ENCODE data around the gene AQP5. TPM values are rescaled to one million over a fixed set of nuclear protein-coding genes. Genes with fewer than 3 reads are reported as not detected.

AQP5 gene
- total RNA-seq, 2 experiments from 2014 or later, result not detected

DNA sequence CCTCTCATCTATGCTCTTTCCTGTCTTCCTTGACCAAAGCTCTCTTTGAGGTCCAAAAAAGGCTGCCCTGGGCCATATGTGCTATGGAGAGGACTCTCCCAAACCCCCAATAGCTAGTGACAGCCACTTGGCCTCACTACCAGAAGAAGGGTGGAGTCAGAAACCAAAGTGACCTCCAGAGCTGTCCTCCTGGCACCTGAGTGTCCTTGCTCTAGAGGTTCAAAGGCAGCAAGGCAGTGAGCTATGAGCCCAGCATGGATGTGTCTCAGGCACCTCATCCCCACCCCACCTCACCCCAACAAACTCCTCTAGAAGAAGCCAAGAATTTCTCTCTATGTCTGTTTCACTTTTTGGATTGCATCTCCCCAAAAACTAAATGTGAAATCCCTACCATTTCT, 4.1 kb upstream of the AQP5 start:
- ChIA-PET CTCF (interaction anchor here (2.7 kb wide), 1 partner anchor 9 kb away, joined by 8 read pairs; no protein-coding TSS in a partner anchor), POLR2A (no interaction called here)

DNA sequence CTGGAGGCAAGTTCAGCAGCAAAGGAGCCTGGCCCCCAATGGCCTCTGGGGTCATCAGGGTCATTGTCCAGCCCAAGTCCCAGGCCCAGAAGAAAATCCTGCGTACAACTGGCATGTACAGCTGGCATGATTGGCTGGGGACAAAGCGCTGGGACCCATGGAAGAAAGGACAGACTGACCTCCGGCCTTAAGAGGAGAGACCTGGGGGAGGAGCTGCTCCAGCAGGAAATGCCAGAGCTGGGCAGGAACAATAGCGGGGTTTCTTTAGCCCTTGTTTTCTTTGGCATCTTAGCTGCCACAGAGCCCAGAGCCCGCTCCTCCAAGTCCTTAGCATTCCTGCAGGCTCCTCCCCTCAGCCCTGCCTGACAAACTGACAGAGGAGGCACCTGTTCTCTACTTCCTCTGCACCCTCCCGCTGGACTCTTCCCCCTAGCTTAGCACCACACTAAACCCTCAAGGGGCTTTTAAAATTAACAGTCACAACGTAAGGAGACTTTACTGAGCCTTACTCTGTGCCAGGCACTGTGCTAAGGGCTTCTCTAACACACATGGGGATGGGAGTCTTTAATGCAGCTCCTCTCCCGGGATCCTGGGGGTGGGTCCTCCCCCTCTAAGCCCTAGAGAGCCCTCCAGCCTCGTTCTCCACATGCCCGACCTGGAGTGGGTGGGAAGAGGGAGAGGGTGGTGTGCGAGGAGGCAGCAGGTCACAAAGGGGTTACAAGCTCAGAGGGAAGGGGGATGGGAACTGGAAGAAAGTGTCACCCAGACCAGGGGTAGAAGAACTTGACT, 1.8 kb upstream of the AQP5 start:
- POLR2A ChIA-PET, result no interaction called here

DNA sequence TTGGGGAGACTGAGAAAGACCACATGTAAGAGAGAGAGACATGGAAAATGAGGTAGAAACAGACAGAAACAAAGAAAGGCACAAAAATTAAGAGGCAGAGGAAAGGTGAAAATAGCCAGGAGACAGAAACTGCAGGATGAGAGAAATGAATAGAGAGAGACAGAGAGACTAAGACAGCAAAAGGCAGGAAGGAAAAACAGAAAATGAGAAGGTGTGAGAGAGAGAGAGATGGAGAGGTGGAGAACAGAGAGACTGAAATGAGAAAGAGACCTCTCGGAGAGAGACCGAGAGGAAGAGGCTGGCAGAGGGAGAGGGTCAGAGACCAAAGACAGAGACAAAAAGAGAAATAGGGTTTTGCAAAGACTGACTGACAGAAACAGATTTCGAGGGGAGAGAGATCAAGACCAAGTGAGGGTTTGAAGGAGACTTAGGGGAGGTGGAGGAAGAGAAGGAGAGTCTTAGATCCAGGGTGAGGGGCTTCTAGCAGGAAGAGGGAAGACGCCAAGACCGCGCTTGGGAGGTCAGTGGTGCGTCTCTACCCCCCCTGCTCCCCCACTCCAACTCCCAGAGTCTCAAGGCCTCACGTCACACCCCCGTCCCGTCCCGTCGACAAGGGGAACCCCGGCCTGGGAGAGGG, 1.1 kb upstream of the AQP5 start:
- ChIA-PET POLR2A (no interaction called here), CTCF (interaction anchor here (1.2 to 2.2 kb wide), 3 partner anchors 15 to 95 kb away, joined by 3 to 11 read pairs (median 3); no protein-coding TSS in a partner anchor)

More for the DNA sequence above, 1.8 kb upstream of the AQP5 start:
- CTCF ChIA-PET, result interaction anchor here (1.2 to 2.7 kb wide), 4 partner anchors 7 to 96 kb away, joined by 3 to 11 read pairs (median 6); no protein-coding TSS in a partner anchor

DNA sequence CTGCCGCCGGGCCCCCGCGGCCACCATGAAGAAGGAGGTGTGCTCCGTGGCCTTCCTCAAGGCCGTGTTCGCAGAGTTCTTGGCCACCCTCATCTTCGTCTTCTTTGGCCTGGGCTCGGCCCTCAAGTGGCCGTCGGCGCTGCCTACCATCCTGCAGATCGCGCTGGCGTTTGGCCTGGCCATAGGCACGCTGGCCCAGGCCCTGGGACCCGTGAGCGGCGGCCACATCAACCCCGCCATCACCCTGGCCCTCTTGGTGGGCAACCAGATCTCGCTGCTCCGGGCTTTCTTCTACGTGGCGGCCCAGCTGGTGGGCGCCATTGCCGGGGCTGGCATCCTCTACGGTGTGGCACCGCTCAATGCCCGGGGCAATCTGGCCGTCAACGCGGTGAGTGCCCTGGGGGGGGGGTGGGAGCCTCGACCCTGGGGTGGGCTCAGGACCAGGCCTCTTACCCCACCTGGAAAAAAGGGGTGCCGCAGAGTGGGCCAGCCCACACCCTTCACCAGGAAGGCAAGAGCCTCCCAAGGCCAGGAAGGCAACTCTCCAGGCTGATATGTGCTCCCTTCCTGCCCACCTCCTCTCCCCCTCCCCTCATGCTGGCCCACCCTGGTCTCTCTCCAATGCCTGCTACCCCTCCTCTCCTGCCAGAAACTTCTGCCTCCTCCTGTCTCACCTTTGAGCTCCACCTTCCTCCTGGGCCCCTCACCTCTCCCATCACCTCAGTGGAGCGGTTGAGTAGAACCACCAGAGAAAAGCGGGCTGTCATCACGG, 507 bp downstream of the AQP5 start:
- CTCF ChIA-PET, result interaction anchor here (1.3 kb wide), 1 partner anchor 17 kb away, joined by 3 read pairs; no protein-coding TSS in a partner anchor
- POLR2A ChIA-PET, result no interaction called here

DNA sequence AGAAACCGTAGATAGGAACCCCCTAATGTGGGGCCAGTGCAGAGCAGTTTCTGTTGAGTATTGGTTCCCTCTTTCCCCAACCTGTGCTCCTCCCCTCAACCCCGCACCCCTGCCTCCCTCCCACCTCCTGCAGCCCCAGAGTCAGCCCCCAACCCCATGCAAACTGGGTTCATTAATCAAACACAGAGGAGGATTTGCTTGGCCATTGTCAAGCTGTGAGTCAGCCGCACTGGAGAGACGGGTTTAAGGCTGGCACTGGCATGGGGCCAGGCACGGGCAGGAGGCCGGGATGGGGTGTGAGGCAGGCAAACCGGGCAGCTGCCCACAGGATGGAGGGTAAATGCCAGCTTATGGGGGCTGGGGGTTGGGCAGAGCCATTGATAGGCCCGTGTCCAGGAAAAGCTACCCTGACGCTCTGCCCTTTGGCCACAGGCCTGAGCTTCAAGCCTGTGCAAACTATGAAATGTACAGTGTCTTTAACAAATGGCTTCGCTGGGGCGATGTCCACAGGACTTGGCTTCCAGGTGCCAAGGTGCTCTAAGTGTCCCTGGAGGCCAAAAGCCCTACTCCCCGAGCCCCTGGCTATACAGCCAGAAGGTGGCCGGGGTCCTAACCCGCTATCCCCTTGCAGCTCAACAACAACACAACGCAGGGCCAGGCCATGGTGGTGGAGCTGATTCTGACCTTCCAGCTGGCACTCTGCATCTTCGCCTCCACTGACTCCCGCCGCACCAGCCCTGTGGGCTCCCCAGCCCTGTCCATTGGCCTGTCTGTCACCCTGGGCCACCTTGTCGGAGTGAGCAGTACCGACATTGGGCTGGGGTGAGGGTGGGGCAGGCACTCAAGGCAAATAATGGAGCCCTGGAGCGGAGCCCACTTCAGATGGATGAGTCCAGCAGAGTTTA, 1.4 kb downstream of the AQP5 start:
- CTCF ChIA-PET, result interaction anchor here (0.8 to 0.9 kb wide), 2 partner anchors 13 kb away, joined by 3 read pairs; no protein-coding TSS in a partner anchor
- POLR2A ChIA-PET, result no interaction called here

DNA sequence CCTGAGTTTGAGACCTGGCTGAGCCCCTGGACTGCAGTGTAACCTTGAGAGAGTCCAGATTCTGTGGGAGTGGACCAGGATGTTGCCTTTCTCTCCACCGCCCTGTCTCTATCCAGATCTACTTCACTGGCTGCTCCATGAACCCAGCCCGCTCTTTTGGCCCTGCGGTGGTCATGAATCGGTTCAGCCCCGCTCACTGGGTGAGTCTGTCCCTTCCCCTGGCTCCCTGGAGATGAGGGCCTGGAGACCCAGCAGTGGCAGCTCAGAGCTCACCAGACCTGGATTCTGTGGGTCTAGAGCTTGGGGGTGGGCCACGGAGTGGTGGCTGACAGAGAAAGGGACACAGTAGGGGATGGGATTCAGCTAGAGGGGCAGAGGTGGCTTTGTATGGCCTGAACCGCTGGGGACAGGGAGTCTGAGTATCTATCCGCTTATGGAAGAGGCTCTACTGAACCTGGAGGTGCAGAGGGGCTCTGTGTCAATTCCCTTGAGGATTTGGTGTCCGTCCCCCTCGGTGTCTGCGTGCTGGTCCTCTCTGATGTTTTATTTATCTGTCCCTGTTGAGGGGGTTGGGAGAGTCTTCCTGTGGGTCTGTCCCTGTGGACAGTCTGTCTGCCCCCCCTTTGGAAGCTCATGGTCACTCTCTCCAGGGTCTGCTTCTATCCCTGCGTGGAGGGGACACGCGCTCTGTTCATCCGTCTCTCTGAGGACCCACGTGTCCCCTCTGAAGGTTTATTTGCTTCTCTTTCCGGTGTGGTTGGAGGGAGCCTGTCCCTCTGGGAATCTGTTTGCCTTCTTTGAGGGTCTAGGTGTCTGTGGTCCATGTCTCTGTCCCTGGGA, 2.5 kb downstream of the AQP5 start:
- ChIA-PET POLR2A (no interaction called here), CTCF (interaction anchor here (0.9 to 1.6 kb wide), 2 partner anchors 12 to 19 kb away, joined by 3 read pairs; no protein-coding TSS in a partner anchor)

DNA sequence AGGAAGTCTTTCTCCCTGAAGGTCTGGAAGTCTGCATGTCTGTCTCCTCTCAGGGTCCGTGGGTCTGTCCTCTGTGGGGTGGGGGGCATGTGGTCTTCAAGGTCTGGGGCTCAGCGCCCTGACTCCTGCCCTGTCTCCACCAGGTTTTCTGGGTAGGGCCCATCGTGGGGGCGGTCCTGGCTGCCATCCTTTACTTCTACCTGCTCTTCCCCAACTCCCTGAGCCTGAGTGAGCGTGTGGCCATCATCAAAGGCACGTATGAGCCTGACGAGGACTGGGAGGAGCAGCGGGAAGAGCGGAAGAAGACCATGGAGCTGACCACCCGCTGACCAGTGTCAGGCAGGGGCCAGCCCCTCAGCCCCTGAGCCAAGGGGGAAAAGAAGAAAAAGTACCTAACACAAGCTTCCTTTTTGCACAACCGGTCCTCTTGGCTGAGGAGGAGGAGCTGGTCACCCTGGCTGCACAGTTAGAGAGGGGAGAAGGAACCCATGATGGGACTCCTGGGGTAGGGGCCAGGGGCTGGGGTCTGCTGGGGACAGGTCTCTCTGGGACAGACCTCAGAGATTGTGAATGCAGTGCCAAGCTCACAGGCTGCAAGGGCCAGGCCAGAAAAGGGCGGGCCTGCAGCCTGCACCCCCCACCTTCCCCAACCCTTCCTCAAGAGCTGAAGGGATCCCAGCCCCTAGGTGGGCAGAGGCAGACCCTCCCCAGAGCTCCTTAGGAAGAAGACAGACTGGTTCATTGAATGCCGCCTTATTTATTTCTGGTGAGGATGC, 3.4 kb downstream of the AQP5 start:
- CTCF ChIA-PET, result interaction anchor here (0.7 to 5.2 kb wide), 6 partner anchors 10 to 101 kb away, joined by 3 to 53 read pairs (median 14); no protein-coding TSS in a partner anchor
- POLR2A ChIA-PET, result interaction anchor here (0.6 kb wide), 1 partner anchor 224 kb away, joined by 3 read pairs; the partner anchor contains the start of gene TMBIM6

DNA sequence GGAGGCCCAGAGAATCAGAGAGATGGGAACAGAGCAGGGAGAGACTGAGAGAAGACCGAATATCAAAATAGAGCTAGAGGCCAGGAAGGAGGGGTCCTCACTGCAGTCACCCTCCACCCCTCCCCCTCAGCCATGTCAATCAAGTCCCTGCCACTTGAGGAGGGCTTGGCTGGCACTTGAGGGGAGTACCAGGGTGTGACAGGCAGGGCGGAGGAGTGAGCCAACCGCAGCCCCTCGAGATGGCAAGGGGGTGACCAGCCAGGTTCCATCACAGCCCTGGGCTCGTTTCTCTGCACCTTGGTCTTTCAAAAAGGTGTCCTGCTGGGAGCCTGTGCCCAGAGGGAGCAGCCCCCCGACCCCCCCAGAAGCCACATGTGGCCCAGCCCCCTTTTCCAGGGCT, 4.2 kb downstream of the AQP5 start:
- CTCF ChIA-PET, result interaction anchor here (0.7 to 5.2 kb wide), 20 partner anchors 10 to 122 kb away, joined by 4 to 53 read pairs (median 10); partner anchors contain the start of gene RACGAP1
- POLR2A ChIA-PET, result interaction anchor here (0.6 kb wide), 1 partner anchor 224 kb away, joined by 3 read pairs; the partner anchor contains the start of gene TMBIM6

DNA sequence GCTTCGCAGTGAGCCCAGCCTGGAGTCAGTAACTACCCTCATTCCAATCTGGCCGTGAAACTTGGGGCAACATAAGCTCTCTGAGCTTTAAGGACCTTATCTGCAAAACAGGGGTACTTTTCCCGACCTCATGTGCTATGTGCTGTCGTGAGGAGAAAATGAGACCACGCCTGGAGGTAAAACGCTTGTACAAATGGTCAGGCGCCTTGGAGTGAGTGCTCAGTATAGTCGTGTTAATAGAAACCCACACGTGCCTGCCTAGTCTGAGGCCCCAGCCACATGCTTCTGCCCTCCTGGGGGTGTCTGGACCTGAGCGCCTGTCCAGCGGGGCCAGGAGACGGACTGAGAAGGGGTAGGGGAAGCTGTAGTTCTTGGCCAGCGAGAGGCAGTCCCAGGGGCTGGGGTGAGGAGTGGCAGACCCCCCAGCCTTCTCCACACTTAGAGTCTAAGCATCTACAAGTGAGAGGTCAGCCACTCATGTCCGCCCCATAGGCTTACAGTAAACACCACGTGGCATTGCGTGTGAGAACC, 4.9 kb downstream of the AQP5 start:
- CTCF ChIA-PET, result interaction anchor here (0.6 to 5.2 kb wide), 41 partner anchors 8 to 491 kb away, joined by 3 to 53 read pairs (median 5); partner anchors contain the start of genes BCDIN3D, RACGAP1 and SMARCD1
- POLR2A ChIA-PET, result interaction anchor here (1.0 kb wide), 1 partner anchor 92 kb away, joined by 3 read pairs; no protein-coding TSS in a partner anchor

DNA sequence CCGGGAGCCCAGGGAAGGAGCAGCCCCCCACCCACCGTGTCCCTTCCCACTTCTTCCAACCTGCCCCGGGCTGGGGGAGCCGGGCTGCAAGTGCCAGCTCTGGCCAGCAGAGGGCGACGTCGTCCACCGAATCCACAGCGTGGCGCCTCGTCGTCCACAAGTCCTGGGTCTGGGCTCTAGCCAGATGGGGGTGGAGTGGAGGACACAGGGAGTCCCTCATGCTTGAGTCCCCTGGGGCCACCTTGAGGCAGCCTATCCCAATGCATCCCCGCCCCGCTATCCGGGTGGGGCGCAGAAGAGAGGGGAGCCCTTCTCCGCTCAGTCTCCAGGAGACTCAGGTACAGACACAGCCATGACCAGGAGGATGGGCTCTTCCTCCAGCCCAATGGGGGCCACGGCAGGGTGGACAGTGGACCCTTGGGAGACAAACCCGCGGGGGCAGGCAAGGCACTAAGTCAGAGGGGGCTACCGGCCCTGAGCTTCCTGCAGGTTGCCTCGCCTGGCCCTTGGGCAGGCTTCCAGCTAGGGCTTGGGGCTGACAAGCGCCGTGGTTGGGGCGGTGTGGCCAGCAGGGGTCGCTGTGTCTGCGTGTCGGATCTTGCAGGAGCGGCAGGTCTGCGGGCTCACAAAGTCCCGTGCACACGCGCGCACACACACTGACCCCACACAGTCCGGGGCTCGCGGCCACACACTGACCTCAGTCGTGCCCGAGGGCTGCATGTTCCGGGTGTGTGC, 5.5 kb downstream of the AQP5 start:
- ChIA-PET POLR2A (interaction anchor here (1.0 kb wide), 1 partner anchor 91 kb away, joined by 3 read pairs; no protein-coding TSS in a partner anchor), CTCF (interaction anchor here (0.6 to 5.2 kb wide), 45 partner anchors 9 to 491 kb away, joined by 3 to 53 read pairs (median 5); partner anchors contain the start of genes AQP2, BCDIN3D, RACGAP1 and SMARCD1)

DNA sequence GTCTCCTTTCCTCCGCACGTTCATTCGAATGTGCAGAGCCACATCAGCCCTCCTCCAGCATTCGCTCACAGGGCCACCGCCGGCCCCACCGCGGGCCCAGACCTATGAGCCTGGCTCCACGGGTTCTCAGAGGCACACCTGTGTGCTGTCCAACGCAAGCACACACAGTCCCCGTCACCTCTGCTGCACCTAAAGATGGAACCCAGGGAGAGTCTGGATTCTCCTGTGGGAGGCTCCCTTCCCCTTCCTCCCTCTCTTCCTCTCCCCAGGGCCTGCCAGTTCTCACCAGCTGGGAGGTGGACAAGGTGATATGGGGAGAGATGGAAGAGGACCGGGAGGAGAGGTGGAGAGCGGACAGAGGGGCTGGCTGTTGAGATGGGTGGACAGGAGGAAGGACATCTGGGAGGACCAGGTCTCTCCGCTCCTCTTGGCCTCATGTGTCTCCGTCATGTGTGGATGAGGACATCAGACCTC, 6.1 kb downstream of the AQP5 start:
- CTCF ChIA-PET, result interaction anchor here (0.7 to 5.2 kb wide), 34 partner anchors 8 to 238 kb away, joined by 3 to 53 read pairs (median 8); partner anchors contain the start of genes AQP2, RACGAP1 and SMARCD1
- POLR2A ChIA-PET, result interaction anchor here (0.6 to 1.0 kb wide), 2 partner anchors 91 to 211 kb away, joined by 3 to 4 read pairs; no protein-coding TSS in a partner anchor

DNA sequence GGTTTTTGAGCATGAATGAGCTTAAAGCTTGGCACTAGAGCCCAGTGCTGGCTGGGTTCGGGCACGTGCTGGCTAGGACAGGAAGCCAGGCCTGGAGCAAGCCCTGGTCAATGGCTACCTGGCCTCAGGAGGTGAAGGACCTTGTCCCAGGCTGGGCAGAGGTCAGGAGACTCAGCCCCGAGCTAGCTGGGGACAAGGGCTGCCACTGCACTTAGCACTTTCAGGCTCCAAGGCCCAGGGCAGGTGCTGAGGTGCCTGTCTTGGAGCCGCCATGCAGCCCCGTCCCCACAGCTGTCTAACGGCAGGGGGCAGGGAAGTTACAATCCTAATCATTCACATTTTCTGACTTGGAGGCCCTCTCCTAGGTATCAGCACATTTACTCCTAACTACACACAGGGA, 6.8 kb downstream of the AQP5 start:
- POLR2A ChIA-PET, result interaction anchor here (0.6 kb wide), 1 partner anchor 212 kb away, joined by 4 read pairs; no protein-coding TSS in a partner anchor
- CTCF ChIA-PET, result interaction anchor here (0.7 to 5.2 kb wide), 15 partner anchors 9 to 115 kb away, joined by 4 to 53 read pairs (median 11); partner anchors contain the start of genes AQP2 and SMARCD1

DNA sequence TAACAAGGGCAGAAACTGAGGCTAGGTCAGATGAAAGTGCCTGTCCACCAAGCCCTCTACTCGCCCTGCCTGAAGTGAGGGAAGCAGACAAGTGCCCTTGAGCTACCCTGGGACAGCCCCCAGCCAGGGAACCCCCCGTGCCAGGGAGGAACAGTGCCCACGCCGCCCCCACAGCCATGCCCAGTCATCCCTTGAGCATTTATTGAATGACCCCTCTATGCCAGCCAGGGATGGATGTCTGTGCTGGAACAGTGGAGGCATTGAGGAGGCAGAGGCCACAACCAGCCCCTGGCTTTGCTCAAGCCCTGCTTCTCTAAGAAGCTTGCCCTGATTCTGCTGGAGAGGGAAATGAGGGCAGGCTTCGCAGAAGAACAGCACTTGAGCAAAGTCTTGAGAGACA, 7.4 kb downstream of the AQP5 start:
- CTCF ChIA-PET, result interaction anchor here (0.6 to 5.2 kb wide), 8 partner anchors 11 to 103 kb away, joined by 3 to 53 read pairs (median 12); no protein-coding TSS in a partner anchor
- POLR2A ChIA-PET, result no interaction called here

DNA sequence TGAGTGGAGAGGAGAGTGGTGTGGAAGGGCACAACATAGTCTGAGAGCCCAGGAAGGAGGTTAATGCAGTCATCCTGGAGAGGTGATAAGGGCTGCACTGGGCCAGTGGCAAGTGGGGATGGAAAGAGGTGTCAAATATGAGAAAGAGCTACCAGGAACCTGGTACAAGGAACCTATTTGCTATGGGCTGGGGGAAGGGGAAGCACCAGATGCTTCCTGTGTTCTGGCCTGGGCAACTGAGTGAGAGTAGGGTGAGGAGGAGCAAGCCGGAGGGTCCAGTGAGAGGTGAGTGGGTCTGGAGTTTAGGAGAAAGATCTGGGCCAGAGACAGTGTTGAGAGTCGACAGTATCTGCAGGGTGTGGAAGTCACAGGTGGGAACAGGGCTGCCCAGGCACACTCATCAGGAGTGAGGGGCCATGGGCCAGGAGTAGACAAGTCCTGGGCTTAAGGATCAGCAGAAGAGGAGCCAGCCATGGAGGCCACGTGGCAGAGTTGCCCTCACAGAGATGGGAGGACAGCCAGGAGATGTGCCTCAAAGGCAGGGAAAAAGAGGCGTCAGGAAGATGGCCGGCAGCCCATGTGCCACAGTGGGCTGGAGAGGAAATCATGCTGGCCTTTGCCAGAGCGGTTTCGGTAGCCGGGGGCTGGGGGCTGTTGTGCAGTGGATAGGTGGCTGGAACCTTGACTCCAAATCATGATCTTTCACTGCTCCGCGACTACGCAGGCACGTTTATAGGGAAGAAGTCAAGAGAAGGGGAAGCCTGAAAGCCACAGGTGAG, 8.2 kb downstream of the AQP5 start:
- POLR2A ChIA-PET, result interaction anchor here (0.6 kb wide), 1 partner anchor 36 kb away, joined by 6 read pairs; no protein-coding TSS in a partner anchor
- CTCF ChIA-PET, result interaction anchor here (0.6 to 5.2 kb wide), 5 partner anchors 10 to 89 kb away, joined by 3 to 53 read pairs (median 4); no protein-coding TSS in a partner anchor

Measured in activated CD8-positive, alpha-beta memory T cell treated with anti-CD3 and anti-CD28 coated beads for 36 hours (primary cell).